Activated naive CD4-positive, alpha-beta T cell treated with anti-CD3 and anti-CD28 coated beads, Interleukin-2, amount 50 U/mL, for 16 hours (primary cell): ENCODE measurements around the gene TTC16.
A peak's percentile ranks its signal among the peaks of the same experiment; 100 is the strongest.

Experiments
- DNase-seq: peaks from one replicate; pipeline ENCODE4 v3.0.0-alpha.2; 2020

Gene TTC16

GRCh38 chr9:127715470-127716337 is at the start of gene TTC16, which contains the start of gene PTRH1:
Gene TTC16 (plus strand): TSS chr9:127716079. CDS start chr9:127716146, 67 bp downstream.
Gene PTRH1 (minus strand): TSS chr9:127715663. CDS start chr9:127715639, 24 bp downstream.
- peak; percentile 97 for DNase-seq

GRCh38 chr9:127667127-127667844 is 48.6 kb upstream of the TTC16 start:
- DNase-seq, result no peak

- no peak for DNase-seq
Measured at GRCh38 chr9:127667906-127668305, 48.0 kb upstream of the TTC16 start.

GRCh38 chr9:127673234-127673633 is 42.6 kb upstream of the TTC16 start:
- no peak for DNase-seq

GRCh38 chr9:127676638-127677037 is 39.2 kb upstream of the TTC16 start:
- no peak for DNase-seq

GRCh38 chr9:127679506-127679905 is 36.4 kb upstream of the TTC16 start:
- DNase-seq, result no peak

- no peak for DNase-seq
Measured at GRCh38 chr9:127680226-127680625, 35.7 kb upstream of the TTC16 start.

GRCh38 chr9:127680846-127681245 is 35.0 kb upstream of the TTC16 start:
- DNase-seq, result no peak

GRCh38 chr9:127682351-127683136 is 33.3 kb upstream of the TTC16 start:
- DNase-seq, result no peak

GRCh38 chr9:127683723-127684122 is 32.2 kb upstream of the TTC16 start:
- no peak for DNase-seq

- DNase-seq, result no peak
Measured at GRCh38 chr9:127684576-127684975, 31.3 kb upstream of the TTC16 start.

- DNase-seq, result no peak
Measured at GRCh38 chr9:127686461-127687393, 29.2 kb upstream of the TTC16 start.

GRCh38 chr9:127689329-127690000 is 26.4 kb upstream of the TTC16 start:
- no peak for DNase-seq

GRCh38 chr9:127690735-127691134 is 25.1 kb upstream of the TTC16 start:
- DNase-seq, result no peak

- no peak for DNase-seq
Measured at GRCh38 chr9:127692071-127692470, 23.8 kb upstream of the TTC16 start.

- no peak for DNase-seq
Measured at GRCh38 chr9:127693143-127693542, 22.7 kb upstream of the TTC16 start.

GRCh38 chr9:127693697-127694096 is 22.2 kb upstream of the TTC16 start:
- DNase-seq, result no peak

- DNase-seq, result no peak
Measured at GRCh38 chr9:127694890-127695720, 20.8 kb upstream of the TTC16 start.

GRCh38 chr9:127697575-127697974 is 18.3 kb upstream of the TTC16 start:
- no peak for DNase-seq

GRCh38 chr9:127698386-127698785 is 17.5 kb upstream of the TTC16 start:
- DNase-seq, result no peak
